ENCODE results near the gene TSKU.

DNA sequence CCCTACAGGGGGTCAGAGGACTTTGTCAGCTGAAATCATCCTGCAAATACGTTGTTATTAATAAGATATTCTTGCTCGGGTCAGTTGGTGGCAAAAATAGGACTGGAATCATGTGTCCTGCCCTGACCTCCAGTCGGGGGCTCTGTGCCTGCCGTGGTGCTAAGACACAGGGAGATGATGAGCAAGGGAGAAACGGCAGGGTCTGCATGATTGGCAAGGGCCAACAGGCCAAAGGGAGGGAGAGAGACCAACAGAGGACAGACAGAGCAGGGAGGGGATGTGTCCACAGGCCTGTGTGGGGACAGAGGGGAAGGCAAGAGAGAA lies 10.4 kb upstream of the TSKU start:
- no peak for TF ChIP-seq EZH2 (IDR thresholded peaks at IDR 0.05; ENCODE audit: insufficient read depth, poor library complexity, severe bottlenecking)
- TF ChIP-seq EZH2phosphoT487 (IDR thresholded peaks at IDR 0.05; ENCODE audit: insufficient read depth, low read depth): no peak
